Gastroesophageal sphincter (tissue), 4 donors: ENCODE data around the gene CCDC150. TPM values are rescaled to one million over a fixed set of nuclear protein-coding genes. Genes with fewer than 3 reads are reported as not detected.
"Not testable (repeated sequence)": the region's sequence is repeated elsewhere in the genome, so short reads cannot be mapped to it uniquely, and the experiment has no call there.

Experiments used
- ATAC-seq: fragments of 150-250 bp; one replicate; pipeline ENCODE4 v1.9.1; 2016; ENCODE audit warnings: mild to moderate bottlenecking, moderate library complexity
- H3K27ac ChIP-seq, 4 donors: fragments of 200-600 bp; sonication (generic) in 3 of 4; 1 replicate in 3 of 4; 2 replicates in 1 of 4; pipeline ENCODE4 v1.5.1; 2016 to 2019
- H3K27me3 ChIP-seq: fragments of 200-600 bp; sonication (generic); one replicate; pipeline ENCODE4 v1.5.1; 2019
- H3K36me3 ChIP-seq, 2 donors: fragments of 200-600 bp; sonication (generic); one replicate each; pipeline ENCODE4 v1.5.1; 2019; ENCODE audit warnings: control low read depth in 1 of 2
- H3K4me1 ChIP-seq, 3 donors: fragments of 200-600 bp; sonication (generic); 1 replicate in 2 of 3; 2 replicates in 1 of 3; pipeline ENCODE4 v1.5.1; 2016 to 2019; ENCODE audit warnings: control low read depth in 2 of 3
- H3K4me3 ChIP-seq, 2 donors: fragments of 200-600 bp; sonication (generic); one replicate each; pipeline ENCODE4 v1.5.1; 2019; ENCODE audit warnings: mild to moderate bottlenecking in 1 of 2, moderate library complexity in 1 of 2
- H3K9me3 ChIP-seq, 3 donors: fragments of 200-600 bp; sonication (generic); one replicate each; pipeline ENCODE4 v1.5.1; 2017 to 2019; ENCODE audit warnings: control low read depth in 2 of 3
- CTCF ChIP-seq, 4 experiments: fragments of 200-600 bp in 2 of 4; fragments of 450-650 bp in 2 of 4; sonication (generic) in 1 of 4; IDR thresholded peaks; one replicate each; pipeline ENCODE4 v1.5.1; 2017 to 2019; ENCODE audit warnings: antibody characterized with exemption in 4 of 4, mild to moderate bottlenecking in 2 of 4, moderate library complexity in 2 of 4
- EP300 ChIP-seq: sonication (generic); formaldehyde crosslinking; IDR thresholded peaks from one replicate; pipeline ENCODE4 v1.6.1; 2017; ENCODE audit warnings: antibody characterized with exemption, mild to moderate bottlenecking
- POLR2A ChIP-seq, 2 donors: fragments of 450-650 bp; IDR thresholded peaks; one replicate each; pipeline ENCODE4 v1.6.1; 2017; ENCODE audit warnings: antibody characterized with exemption in 2 of 2, mild to moderate bottlenecking in 2 of 2, moderate library complexity in 1 of 2
- POLR2AphosphoS5 ChIP-seq: sonication (generic); formaldehyde crosslinking; IDR thresholded peaks from one replicate; pipeline ENCODE4 v1.6.1; 2017; ENCODE audit warnings: antibody characterized with exemption
- WGBS, 2 donors: methylation state at CpG; one replicate each; pipeline ENCODE4 v1.1.5; 2018; ENCODE audit warnings: low coverage in 1 of 2; 5-methylcytosine and 5-hydroxymethylcytosine counted together
- total RNA-seq, 4 donors: library from RNA; depleted of rRNA; stranded (reverse); fragments of >200 nt; gene quantifications; one replicate each; pipeline ENCODE4 v1.1.0, GENCODE V29; 2016

Gene CCDC150
- total RNA-seq, 4 donors from 2014 or later, result 1.0 to 2.6 TPM; not detected in 2

GRCh38 chr2:196677404-196677803 is 37.9 kb downstream of the CCDC150 start:
- TF ChIP-seq POLR2A (IDR thresholded peaks at IDR 0.05) (no peak), POLR2AphosphoS5 (no peak), CTCF (IDR thresholded peaks at IDR 0.05) (no peak), EP300 (no peak)
- no peaks in the 10 kb centered on the region for H3K36me3 ChIP-seq
- H3K4me3 ChIP-seq, result no peak overlapping the region
- ATAC-seq, result no peak
- H3K4me1 ChIP-seq, result no peaks in the 10 kb centered on the region
- H3K9me3 ChIP-seq, result no peaks in the 10 kb centered on the region
- H3K27ac ChIP-seq, result no peak overlapping the region
- H3K27me3 ChIP-seq, result no peaks in the 10 kb centered on the region
- WGBS, 2 donors, result 88% methylated on average over 4 of the region's 5 CpGs; no CpG with 5 or more reads in 1 of the 2 donors

GRCh38 chr2:196679368-196679767 is 39.9 kb downstream of the CCDC150 start:
- H3K4me3 ChIP-seq, result no peak overlapping the region
- no peaks in the 10 kb centered on the region for H3K36me3 ChIP-seq
- no peak for TF ChIP-seq CTCF (IDR thresholded peaks at IDR 0.05)
- TF ChIP-seq POLR2A (IDR thresholded peaks at IDR 0.05), result no peak
- TF ChIP-seq POLR2AphosphoS5, result no peak
- TF ChIP-seq EP300, result no peak
- no peaks in the 10 kb centered on the region for H3K9me3 ChIP-seq
- no peak overlapping the region for H3K27ac ChIP-seq
- H3K27me3 ChIP-seq, result no peaks in the 10 kb centered on the region
- ATAC-seq, result no peak
- H3K4me1 ChIP-seq, result no peaks in the 10 kb centered on the region

- 89 to 100% methylated on average over 2 of the region's 2 CpGs for WGBS, 2 donors
- H3K4me3 ChIP-seq, result no peak overlapping the region
- no peaks in the 10 kb centered on the region for H3K4me1 ChIP-seq
- TF ChIP-seq CTCF (IDR thresholded peaks at IDR 0.05) (no peak), POLR2A (IDR thresholded peaks at IDR 0.05) (no peak), EP300 (no peak), POLR2AphosphoS5 (no peak)
- no peak for ATAC-seq
- H3K9me3 ChIP-seq, result peaks cover 0 to 15% (median 0%) of the 10 kb centered on the region in 3 donors
- no peak overlapping the region for H3K27ac ChIP-seq
- no peaks in the 10 kb centered on the region for H3K27me3 ChIP-seq
- H3K36me3 ChIP-seq, result no peaks in the 10 kb centered on the region
These were observed 42.0 kb downstream of the CCDC150 start for GRCh38 chr2:196681510-196681909.

GRCh38 chr2:196685792-196686191 is 46.3 kb downstream of the CCDC150 start:
- 98% methylated on average over 7 of the region's 7 CpGs; no CpG with 5 or more reads in 1 of the 2 donors for WGBS, 2 donors
- Histone ChIP-seq H3K4me1 (no peaks in the 10 kb centered on the region), H3K36me3 (no peaks in the 10 kb centered on the region), H3K4me3 (no peak overlapping the region), H3K9me3 (peaks cover 0 to 25% (median 0%) of the 10 kb centered on the region in 3 donors), H3K27ac (no peak overlapping the region), H3K27me3 (no peaks in the 10 kb centered on the region)
- no peak for TF ChIP-seq POLR2A (IDR thresholded peaks at IDR 0.05)
- no peak for ATAC-seq

DNA sequence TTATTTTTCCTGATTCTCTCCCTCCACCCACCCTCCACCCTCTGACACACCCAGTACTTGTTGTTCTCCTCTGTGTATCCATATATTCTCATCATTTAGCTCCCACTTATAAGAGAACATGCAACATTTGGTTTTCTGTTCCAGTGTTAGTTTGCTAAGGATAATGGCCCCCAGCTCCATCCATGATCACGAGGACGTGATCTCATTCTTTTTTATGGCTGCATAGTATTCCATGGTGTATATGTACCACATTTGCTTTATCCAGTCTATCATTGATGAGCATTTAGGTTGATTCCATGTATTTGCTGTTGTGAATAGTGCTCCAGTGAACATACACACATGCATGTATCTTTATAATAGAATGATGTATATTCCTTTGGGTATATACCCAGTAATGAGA is 47.2 kb downstream of the CCDC150 start:
- not testable (repeated sequence) for H3K36me3 ChIP-seq, H3K4me3 ChIP-seq, H3K27ac ChIP-seq, ATAC-seq, H3K4me1 ChIP-seq, H3K27me3 ChIP-seq
- peaks cover 0 to 25% (median 0%) of the 10 kb centered on the region in 3 donors for H3K9me3 ChIP-seq
- 96% methylated on average over 2 of the region's 2 CpGs; no CpG with 5 or more reads in 1 of the 2 donors for WGBS, 2 donors

DNA sequence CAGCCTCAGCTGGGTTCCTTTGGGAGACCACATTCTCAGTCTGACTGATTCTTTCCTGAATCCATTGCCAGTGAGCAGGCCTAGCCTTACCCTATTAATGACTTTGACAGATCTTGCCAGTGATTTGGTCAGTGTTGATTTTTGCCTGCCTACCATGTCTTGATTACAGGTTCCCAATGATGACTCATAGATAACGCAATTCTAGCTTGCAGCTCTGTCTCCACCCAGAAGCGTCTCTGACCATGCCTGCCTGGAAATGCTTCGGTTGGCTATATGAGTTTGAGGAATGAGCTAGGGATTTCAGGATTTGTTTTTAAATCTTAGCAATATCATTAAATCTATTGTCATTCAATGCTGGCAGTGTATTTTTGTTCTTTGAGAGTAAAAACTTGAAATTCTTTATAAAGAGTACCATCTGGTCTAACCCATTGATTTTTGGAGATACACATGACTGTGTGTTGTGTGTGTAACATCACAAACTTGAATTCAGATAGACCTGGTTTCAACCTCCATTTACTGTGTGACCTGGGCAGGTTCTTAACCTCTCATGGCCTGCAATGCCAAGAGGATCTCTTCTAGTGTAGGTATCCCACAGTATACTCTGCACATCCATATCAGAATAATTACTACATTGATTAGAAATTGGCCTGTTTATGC is 57.0 kb downstream of the CCDC150 start:
- H3K27ac ChIP-seq, result no peak overlapping the region
- 69 to 78% methylated on average over 3 of the region's 3 CpGs for WGBS, 2 donors
- H3K36me3 ChIP-seq, result no peaks in the 10 kb centered on the region
- ATAC-seq, result peak; percentile 91
- H3K9me3 ChIP-seq, result no peaks in the 10 kb centered on the region
- H3K4me1 ChIP-seq, result no peaks in the 10 kb centered on the region
- H3K4me3 ChIP-seq, result no peak overlapping the region
- TF ChIP-seq POLR2A (IDR thresholded peaks at IDR 0.05), result no peak
- TF ChIP-seq CTCF (IDR thresholded peaks at IDR 0.05), result no peak
- TF ChIP-seq EP300, result no peak
- TF ChIP-seq POLR2AphosphoS5, result no peak
- H3K27me3 ChIP-seq, result no peaks in the 10 kb centered on the region
